A549 treated with AZD9567 at 1 μM for 4 hours (cell line): ENCODE data around the gene PLEKHG5. TPM values are rescaled to one million over a fixed set of nuclear protein-coding genes. Genes with fewer than 3 reads are reported as not detected.

ENCODE experiments used
- total RNA-seq: library from RNA; stranded (reverse); fragments of 200-300 nt; extraction: Qiagen RNA extraction; gene quantifications from 5 replicates; pipeline ENCODE4 v1.2.3, GENCODE V29; 2022; ENCODE audit not compliant: insufficient read depth

Gene PLEKHG5, protein sequence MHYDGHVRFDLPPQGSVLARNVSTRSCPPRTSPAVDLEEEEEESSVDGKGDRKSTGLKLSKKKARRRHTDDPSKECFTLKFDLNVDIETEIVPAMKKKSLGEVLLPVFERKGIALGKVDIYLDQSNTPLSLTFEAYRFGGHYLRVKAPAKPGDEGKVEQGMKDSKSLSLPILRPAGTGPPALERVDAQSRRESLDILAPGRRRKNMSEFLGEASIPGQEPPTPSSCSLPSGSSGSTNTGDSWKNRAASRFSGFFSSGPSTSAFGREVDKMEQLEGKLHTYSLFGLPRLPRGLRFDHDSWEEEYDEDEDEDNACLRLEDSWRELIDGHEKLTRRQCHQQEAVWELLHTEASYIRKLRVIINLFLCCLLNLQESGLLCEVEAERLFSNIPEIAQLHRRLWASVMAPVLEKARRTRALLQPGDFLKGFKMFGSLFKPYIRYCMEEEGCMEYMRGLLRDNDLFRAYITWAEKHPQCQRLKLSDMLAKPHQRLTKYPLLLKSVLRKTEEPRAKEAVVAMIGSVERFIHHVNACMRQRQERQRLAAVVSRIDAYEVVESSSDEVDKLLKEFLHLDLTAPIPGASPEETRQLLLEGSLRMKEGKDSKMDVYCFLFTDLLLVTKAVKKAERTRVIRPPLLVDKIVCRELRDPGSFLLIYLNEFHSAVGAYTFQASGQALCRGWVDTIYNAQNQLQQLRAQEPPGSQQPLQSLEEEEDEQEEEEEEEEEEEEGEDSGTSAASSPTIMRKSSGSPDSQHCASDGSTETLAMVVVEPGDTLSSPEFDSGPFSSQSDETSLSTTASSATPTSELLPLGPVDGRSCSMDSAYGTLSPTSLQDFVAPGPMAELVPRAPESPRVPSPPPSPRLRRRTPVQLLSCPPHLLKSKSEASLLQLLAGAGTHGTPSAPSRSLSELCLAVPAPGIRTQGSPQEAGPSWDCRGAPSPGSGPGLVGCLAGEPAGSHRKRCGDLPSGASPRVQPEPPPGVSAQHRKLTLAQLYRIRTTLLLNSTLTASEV
- 1.3 to 3.7 TPM (median 3.0 TPM) in 5 replicates for total RNA-seq

DNA sequence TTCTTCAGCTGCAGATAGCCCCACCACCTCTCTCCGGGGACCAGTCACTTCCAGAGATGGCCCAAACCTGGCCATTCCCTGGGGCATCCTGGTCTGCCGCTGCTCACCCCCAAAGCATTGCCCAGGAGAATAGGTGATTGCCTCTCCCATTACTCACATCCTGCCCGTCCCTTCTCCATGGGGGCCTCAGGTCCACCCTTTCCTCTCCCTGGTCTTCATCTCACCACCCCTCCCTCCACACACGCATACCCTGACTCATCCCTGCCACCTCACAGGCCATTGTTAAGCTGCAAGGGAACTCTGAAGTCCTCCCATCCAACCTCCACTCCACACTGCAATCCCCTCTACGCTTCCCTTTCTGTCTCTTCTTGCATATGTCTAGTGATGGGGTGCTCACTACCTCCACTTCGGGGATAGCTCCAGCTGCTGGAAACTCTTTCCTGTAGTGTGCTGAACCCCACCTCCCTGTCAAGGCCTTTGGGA is at the start of gene PLEKHG5:
PLEKHG5 (minus strand) TSS at position 188 of the 483 bp plus-strand sequence. CDS start 14,096 bp downstream, outside the sequence.

DNA sequence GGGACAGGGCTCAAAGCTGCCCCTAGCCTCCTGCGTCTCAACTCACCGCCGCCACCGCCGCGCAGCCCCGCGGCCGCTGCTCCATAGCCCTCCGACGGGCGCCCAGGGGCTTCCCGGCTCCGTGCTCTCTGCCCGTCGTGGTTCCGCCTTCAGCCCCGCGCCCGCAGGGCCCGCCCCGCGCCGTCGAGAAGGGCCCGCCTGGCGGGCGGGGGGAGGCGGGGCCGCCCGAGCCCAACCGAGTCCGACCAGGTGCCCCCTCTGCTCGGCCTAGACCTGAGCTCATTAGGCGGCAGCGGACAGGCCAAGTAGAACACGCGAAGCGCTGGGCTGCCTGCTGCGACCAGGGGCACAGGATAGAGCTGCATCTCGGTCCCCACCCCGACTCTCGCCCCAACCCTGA is 25.4 kb downstream of the PLEKHG5 start, which contains the start of gene TNFRSF25:
TNFRSF25 (minus strand) TSS at position 151 of the 400 bp plus-strand sequence; CDS start at position 85, 66 bp downstream.

DNA sequence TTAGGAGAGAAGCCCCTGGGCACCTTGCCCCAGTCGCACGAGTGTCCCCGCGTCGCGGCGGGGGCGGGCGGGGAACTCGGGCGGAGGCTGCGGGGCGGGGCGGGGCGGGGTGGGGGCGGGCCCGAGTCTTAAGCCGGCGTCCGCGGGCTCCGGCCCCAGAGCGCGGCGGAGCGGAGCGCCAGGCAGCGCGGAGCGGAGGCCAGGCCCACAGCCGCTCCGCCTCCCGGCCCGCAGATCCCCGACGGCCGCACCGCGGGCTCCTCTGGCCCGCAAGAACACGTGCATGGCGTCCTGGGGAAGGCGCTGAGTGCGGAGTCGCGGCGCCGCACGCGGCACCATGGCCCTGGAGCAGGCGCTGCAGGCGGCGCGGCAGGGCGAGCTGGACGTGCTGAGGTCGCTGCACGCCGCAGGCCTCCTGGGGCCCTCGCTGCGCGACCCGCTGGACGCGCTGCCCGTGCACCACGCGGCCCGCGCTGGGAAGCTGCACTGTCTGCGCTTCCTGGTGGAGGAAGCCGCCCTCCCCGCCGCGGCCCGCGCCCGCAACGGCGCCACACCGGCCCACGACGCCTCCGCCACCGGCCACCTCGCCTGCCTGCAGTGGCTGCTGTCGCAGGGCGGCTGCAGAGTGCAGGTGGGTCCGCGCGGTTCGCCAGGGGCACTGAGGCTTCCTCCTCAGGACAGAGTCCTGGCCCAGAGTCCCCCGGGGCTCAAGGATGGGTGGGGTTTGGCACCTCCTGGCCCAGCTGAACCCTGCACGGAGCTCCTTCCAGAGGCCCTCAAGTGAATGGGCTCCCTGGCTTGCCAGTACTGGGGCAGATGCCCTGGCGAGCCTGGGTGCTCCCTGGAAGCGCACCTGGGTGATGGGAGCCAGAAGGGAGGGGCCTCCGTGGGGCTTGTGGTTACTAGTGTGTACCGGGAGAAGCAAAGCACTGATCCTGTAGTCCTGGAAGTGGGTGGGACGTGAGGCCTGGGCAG is 66.6 kb downstream of the PLEKHG5 start, which contains the start of gene ESPN:
ESPN (plus strand) TSS at position 158 of the 975 bp plus-strand sequence; CDS start at position 338, 180 bp downstream.

DNA sequence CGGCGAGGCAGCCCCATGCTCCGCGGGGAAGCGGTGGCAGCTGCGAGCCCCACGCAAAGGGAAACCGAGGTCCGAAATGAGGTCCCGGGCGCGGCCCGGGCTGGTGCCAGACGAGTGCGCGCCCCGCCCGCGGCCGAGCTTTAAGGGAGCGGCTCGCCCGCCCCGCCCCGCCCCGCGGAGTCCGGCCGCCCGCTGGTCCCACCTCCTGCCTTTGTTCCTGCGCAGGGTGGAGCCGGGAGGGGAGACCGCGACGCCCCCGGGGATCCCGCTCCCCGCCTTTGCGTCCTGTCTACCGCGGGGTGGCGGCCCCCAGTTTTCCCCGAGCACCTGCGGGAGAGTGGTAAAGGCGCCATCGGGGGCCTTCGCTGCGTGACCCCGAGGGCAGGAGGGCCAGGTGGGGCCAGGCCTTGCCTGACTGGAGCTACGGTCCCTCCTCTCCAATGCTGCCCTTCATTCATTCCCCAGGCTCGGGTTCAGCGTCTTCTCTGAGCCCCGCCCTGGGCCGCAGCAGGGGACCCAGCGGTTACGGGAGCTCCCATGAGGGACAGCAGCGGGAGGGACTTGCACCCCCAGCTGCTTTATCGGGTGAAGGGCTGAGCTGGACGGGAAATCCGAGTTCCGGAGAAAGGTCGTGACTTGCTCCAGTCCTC is 71.5 kb downstream of the PLEKHG5 start, which contains the start of gene HES2:
HES2 (minus strand) TSS at position 116 of the 650 bp plus-strand sequence; CDS start at position 17, 99 bp downstream.

Other genes with a start within 250 kb of the PLEKHG5 start
- not detected in 5 replicates for gene HES3, start 247.5 kb downstream of the PLEKHG5 start, total RNA-seq
- 2.5 to 3.1 TPM (median 2.7 TPM) in 5 replicates for gene GPR153, start 230.6 kb downstream of the PLEKHG5 start, total RNA-seq
- gene ACOT7, start 97.9 kb downstream of the PLEKHG5 start, total RNA-seq: 79.6 to 101 TPM (median 90.4 TPM) in 5 replicates
- 4.4 to 6.3 TPM (median 4.8 TPM) in 5 replicates for gene HES2, start 71.7 kb downstream of the PLEKHG5 start, total RNA-seq
- 0.36 to 0.90 TPM (median 0.73 TPM) in 4 of 5 replicates, not detected in the other for gene ESPN, start 66.9 kb downstream of the PLEKHG5 start, total RNA-seq
- gene TNFRSF25, start 25.5 kb downstream of the PLEKHG5 start, total RNA-seq: 2.7 to 3.3 TPM (median 3.1 TPM) in 5 replicates
- 3.9 to 8.0 TPM (median 4.6 TPM) in 5 replicates for gene NOL9, start 62.8 kb upstream of the PLEKHG5 start, total RNA-seq
- gene TAS1R1, start 63.6 kb upstream of the PLEKHG5 start, total RNA-seq: 0.02 TPM in 1 of 5 replicates, not detected in the others
- 16.0 to 20.7 TPM (median 18.8 TPM) in 5 replicates for gene ZBTB48, start 88.3 kb upstream of the PLEKHG5 start, total RNA-seq
- 18.9 to 28.2 TPM (median 21.7 TPM) in 5 replicates for gene KLHL21, start 111.2 kb upstream of the PLEKHG5 start, total RNA-seq
- 7.4 to 10.6 TPM (median 9.1 TPM) in 5 replicates for gene PHF13, start 122.1 kb upstream of the PLEKHG5 start, total RNA-seq
- 17.1 to 20.6 TPM (median 19.0 TPM) in 5 replicates for gene THAP3, start 133.2 kb upstream of the PLEKHG5 start, total RNA-seq
- gene DNAJC11, start 210.1 kb upstream of the PLEKHG5 start, total RNA-seq: 30.5 to 83.5 TPM (median 32.3 TPM) in 5 replicates